Activated naive CD8-positive, alpha-beta T cell treated with anti-CD3 and anti-CD28 coated beads, Interleukin-2, amount 50 U/mL, for 24 hours (primary cell): Measurements from ENCODE around the gene NRCAM.

Source experiments
- ATAC-seq: fragments of 150-1000 bp; cut with Tn5 transposase; one replicate; pipeline ENCODE4 v1.10.0; 2021
- DNase-seq: peaks from one replicate; pipeline ENCODE4 v3.0.0; 2021
- H3K27ac Mint-ChIP-seq: one replicate; pipeline ENCODE4 v1.8.0; 2021; ENCODE audit warnings: mild to moderate bottlenecking, mixed read lengths
- H3K27me3 Mint-ChIP-seq: one replicate; pipeline ENCODE4 v1.8.0; 2021; ENCODE audit warnings: mixed read lengths
- H3K36me3 Mint-ChIP-seq: one replicate; pipeline ENCODE4 v1.8.0; 2021; ENCODE audit warnings: low read depth, mixed read lengths
- H3K4me1 Mint-ChIP-seq: one replicate; pipeline ENCODE4 v1.8.0; 2021; ENCODE audit warnings: mixed read lengths
- H3K4me3 Mint-ChIP-seq: one replicate; pipeline ENCODE4 v1.8.0; 2021; ENCODE audit warnings: mild to moderate bottlenecking, moderate library complexity, mixed read lengths
- H3K9me3 Mint-ChIP-seq: one replicate; pipeline ENCODE4 v1.8.0; 2021; ENCODE audit warnings: mixed read lengths

Gene NRCAM

DNA sequence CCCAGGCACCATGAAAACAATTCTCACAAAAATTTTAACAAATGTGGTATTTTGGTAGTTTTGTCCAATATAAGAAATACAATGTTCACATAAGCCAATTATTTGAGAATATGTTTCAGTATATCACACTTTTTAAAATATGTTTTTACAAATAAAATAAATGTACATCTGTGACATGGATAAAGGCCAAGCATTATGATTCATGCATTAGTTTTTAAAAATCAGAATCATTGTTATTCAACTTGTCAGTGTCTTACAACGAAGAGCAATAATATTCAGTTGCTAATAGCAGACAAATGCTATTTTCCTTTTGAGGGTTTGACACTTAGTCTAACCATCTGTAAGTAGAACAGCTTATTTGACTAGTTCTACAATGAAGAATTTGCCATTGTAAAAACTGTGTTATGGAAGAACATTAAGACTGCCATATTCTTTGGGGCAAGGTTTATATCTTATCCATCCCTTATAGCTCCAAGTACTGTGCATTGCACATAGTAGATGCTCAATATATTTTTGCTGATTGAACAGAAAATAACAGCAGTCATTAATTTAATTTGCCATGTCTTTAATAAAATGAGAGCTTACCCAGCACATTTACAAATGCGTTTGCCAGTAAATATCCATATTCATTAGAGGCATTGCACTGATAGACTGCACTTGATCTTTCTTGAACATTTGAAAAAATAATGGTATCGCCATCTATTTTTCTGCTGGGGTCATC, 258.7 kb downstream of the NRCAM start:
- H3K27me3 Mint-ChIP-seq: no peaks in the 10 kb centered on the region
- H3K9me3 Mint-ChIP-seq: no peaks in the 10 kb centered on the region
- H3K4me3 Mint-ChIP-seq: no peak overlapping the region
- H3K36me3 Mint-ChIP-seq: no peaks in the 10 kb centered on the region
- no peak for ATAC-seq
- H3K27ac Mint-ChIP-seq: no peak overlapping the region
- no peak for DNase-seq
- no peaks in the 10 kb centered on the region for H3K4me1 Mint-ChIP-seq

DNA sequence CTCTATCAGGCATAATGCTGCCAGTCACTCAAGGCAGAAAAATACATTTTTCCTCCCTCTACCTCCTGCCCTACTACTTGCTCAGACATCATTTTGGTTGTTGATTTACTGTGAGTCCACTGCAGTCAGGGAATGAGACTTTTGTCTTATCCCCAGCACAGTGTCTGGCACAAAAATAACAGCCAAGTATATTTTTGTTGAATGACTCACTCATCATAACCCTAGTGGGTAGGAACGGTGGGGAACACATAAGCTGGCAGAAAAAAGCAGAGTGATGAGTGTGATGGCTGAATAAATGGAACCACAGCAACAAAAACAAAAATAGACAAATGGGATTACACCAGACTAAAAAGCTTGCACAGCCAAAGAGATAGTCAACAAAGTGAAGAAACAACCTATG, 260.2 kb downstream of the NRCAM start:
- H3K36me3 Mint-ChIP-seq: no peaks in the 10 kb centered on the region
- H3K4me1 Mint-ChIP-seq: no peaks in the 10 kb centered on the region
- no peak overlapping the region for H3K4me3 Mint-ChIP-seq
- DNase-seq: no peak
- no peak for ATAC-seq
- no peak overlapping the region for H3K27ac Mint-ChIP-seq
- no peaks in the 10 kb centered on the region for H3K27me3 Mint-ChIP-seq
- H3K9me3 Mint-ChIP-seq: no peaks in the 10 kb centered on the region

DNA sequence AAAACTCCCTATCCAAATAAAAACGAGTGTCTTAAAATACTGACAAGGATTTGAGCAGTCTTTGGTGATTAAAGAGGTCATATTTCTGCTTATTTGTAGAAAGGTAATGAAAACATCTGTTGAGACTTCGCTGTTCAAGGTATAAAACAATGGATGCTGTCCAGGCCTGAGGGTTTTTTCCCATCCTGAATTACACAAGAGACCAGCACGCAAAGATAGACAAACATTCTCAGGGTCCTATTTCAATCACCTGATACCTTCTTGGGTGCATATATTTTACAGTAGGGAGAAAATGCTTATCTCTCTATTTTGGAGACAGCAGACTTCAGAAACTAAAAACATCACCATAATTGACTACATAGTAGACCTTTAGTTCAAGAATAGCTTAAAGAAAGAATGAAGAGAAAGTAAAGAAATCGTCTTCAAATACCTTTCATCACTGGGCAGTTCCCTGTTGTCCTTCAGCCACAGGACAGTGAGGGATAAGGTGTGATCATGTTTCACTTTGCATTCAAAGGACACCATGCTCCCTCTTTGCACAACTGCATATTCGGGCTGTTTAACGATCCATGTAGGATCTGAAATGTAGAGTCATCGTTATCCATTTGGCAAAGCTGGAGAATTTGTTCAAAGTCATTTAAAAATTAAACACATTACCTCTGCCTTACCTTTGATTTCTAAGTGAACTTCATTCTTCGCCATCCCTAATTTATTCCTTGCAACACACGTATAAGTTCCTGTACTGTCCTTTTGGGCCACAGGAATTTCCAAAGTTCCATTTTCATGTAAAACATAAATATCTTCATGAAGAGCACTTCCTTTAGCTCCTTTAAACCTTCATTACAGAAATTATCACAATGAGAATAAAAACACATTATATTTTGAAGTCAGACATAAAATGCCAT, 262.4 kb downstream of the NRCAM start:
- Mint-ChIP-seq H3K4me1 (peaks cover 2% of the 10 kb centered on the region), H3K4me3 (no peak overlapping the region), H3K27me3 (no peaks in the 10 kb centered on the region), H3K9me3 (peaks cover 2% of the 10 kb centered on the region), H3K27ac (no peak overlapping the region), H3K36me3 (peaks cover 4% of the 10 kb centered on the region)
- ATAC-seq: no peak
- DNase-seq: no peak

DNA sequence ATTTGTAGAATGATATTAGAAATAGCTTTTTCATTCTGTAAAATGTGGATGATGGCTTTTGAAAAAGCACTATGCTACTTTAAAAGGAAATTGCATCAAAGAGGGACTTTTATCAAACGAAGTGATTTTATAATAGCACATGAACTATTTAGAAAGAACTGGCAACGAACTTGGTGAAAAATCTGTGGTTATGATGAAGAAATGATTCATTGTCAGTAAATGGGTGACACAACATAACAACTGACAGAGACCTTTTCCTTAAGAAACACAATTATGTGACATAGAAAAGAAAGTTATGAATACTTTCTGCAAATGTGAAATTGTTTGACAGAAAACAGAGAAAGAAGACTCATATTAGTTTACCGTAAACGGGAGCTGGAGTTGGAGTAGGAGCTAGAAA, 265.3 kb downstream of the NRCAM start:
- ATAC-seq (no peak), DNase-seq (no peak)
- H3K27ac Mint-ChIP-seq: no peak overlapping the region
- peaks cover 7% of the 10 kb centered on the region for H3K9me3 Mint-ChIP-seq
- peaks cover 2% of the 10 kb centered on the region for H3K4me1 Mint-ChIP-seq
- H3K4me3 Mint-ChIP-seq: no peak overlapping the region
- H3K27me3 Mint-ChIP-seq: no peaks in the 10 kb centered on the region
- H3K36me3 Mint-ChIP-seq: peaks cover 5% of the 10 kb centered on the region

DNA sequence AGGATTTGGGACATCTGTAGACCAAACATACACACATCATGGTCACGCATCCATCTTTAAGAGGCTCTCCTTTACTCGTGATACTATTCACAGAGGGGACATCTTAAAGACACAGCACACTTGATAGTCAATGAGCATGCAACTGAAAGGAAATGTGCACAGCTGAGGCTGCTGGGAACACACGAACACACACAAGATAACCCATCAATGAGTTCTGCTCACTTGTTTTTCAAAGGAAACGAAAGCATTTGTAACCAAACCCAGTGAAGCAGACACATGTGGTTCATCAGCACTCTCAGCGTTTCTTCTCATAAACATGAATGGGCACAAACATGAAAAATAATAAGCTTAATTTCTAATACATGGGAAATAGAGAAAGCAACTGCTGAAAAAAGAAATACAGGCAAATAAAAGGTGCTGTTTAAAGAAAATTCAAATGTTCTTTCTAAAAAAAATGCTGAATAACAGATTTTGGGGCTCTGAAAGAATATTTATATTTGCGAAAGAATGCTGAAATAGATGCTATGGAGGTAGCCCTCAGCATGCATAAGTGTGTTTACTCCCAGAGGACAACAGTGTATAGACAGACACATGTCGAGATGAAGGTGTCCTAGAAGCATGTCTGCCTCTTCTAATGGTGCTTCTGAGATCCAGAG, 266.4 kb downstream of the NRCAM start:
- Mint-ChIP-seq H3K27me3 (no peaks in the 10 kb centered on the region), H3K27ac (no peak overlapping the region), H3K9me3 (peaks cover 7% of the 10 kb centered on the region), H3K4me3 (no peak overlapping the region), H3K4me1 (peaks cover 2% of the 10 kb centered on the region), H3K36me3 (peaks cover 5% of the 10 kb centered on the region)
- ATAC-seq (no peak), DNase-seq (no peak)

DNA sequence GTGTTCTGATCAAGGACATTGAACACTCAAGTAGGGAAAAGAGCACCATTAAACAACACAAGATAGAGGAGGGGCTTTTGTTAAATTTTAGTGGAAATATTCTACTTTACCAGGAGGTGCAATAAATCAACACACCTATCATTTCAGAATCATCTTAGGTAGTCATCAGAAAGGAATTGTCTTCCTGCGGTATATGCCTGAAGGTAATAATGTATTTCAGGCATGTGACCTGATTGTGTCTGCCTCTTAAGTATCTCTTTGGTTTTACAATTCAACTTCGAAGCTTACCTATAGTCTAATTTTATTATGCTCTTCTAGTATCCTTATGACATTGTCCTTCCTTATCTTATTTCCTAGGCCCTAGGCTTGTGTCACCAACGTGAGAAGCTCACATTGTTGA, 267.5 kb downstream of the NRCAM start:
- Mint-ChIP-seq H3K27ac (no peak overlapping the region), H3K4me3 (no peak overlapping the region), H3K4me1 (peaks cover 2% of the 10 kb centered on the region), H3K36me3 (peaks cover 5% of the 10 kb centered on the region), H3K9me3 (peaks cover 7% of the 10 kb centered on the region), H3K27me3 (no peaks in the 10 kb centered on the region)
- no peak for ATAC-seq
- no peak for DNase-seq

DNA sequence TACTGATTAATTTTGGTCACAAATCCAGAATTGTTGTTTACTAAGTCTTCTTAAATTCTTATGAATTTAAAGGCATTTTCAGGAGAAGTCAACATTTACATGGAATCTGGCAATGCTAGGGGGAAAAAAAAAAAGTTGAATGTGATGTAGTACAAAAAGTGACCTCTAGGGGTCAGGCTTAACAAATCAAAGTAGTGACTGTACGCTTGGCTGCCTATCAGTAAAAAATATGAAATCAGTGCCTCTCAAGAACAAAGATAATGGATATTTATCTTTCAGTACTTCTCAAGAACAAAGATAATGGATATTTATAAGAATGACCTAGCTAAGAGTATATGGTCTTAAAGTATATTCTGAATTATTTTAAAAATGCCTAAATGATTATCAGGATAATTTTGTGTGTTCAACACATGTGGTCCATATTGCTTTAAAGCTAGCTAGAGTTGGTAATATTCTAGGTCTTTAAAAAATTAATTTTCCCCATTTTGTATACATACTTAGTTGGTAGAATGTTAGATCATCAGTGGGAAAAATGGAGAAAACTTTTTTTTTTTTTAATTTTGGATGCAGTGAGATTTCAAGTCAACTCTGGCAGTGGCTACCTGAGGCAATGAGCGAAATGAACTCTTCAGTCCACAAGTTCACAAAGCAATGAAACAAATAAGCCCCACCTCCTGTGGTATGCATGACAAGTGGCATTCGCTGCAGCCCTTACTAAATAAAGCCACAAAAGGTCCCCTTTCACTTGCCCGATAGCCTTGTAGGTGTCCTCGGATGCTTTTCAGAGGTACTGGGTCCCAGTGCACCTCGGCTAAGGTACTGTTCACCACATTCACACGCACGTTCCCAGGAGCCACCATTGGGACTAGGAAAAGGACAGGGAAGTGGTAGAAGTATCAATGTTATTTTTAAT, 274.9 kb downstream of the NRCAM start:
- no peaks in the 10 kb centered on the region for H3K4me1 Mint-ChIP-seq
- no peaks in the 10 kb centered on the region for H3K36me3 Mint-ChIP-seq
- no peak for DNase-seq
- no peaks in the 10 kb centered on the region for H3K27me3 Mint-ChIP-seq
- no peak for ATAC-seq
- H3K27ac Mint-ChIP-seq: no peak overlapping the region
- no peaks in the 10 kb centered on the region for H3K9me3 Mint-ChIP-seq
- no peak overlapping the region for H3K4me3 Mint-ChIP-seq

DNA sequence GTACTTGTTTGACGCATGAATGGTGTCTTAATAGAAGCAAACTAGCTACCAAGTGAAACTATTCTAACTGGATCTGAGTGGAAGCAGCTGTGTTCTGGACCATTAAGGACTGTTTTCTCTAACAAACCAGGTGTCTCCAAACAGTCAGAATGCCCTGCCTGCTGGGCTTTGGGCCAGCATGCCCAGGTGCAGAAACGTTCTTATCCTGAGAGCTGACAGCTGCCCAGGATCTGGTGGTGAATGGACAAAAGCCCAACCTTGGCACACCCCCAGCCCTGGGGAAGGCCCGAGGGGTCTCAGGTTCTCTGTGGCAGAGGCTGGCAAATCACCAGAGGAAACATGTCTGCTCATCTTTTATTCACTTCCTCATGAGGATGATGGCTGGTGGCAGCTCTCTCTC, 277.8 kb downstream of the NRCAM start:
- Mint-ChIP-seq H3K27ac (no peak overlapping the region), H3K36me3 (no peaks in the 10 kb centered on the region), H3K9me3 (no peaks in the 10 kb centered on the region), H3K4me1 (no peaks in the 10 kb centered on the region), H3K27me3 (no peaks in the 10 kb centered on the region), H3K4me3 (no peak overlapping the region)
- DNase-seq (no peak), ATAC-seq (no peak)

DNA sequence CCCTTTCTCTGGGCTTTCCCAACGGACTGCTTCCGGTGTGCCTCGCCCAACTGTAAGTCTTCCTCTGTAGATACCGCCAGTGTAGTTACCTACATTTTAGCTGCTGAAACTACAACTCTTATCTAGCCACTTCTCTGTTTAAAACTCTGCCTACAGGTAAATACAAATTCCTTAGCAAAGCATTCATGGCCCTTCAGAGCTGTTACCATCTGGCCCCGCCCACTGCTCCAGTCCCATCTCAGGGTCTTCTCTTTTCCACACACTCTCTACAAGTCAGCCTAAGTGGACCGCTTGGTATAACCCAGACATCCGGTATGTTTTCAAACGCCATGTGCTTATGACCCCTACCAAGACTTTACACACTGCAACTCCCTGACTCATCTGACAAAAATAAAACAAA, 285.1 kb downstream of the NRCAM start:
- no peaks in the 10 kb centered on the region for H3K27me3 Mint-ChIP-seq
- H3K9me3 Mint-ChIP-seq: no peaks in the 10 kb centered on the region
- no peaks in the 10 kb centered on the region for H3K36me3 Mint-ChIP-seq
- no peak overlapping the region for H3K27ac Mint-ChIP-seq
- H3K4me3 Mint-ChIP-seq: no peak overlapping the region
- no peak for ATAC-seq
- no peak for DNase-seq
- no peaks in the 10 kb centered on the region for H3K4me1 Mint-ChIP-seq

DNA sequence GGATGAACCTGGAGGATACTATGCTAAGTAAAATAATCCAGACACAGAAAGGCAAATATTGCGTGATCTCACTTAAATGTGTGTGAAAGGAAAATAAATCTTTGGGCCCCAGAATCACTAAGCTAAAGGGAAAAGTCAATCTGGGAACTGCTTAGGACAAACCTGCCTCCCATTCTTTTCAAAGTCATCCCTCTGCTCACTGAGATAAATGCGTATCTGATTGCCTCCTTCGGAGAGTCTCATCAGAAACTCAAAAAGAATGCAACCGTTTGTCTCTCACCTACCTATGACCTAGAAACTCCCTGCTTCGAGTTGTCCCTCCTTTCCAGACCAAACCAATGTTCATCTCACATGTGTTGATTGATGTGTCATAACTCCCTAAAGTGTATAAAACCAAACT, 286.0 kb downstream of the NRCAM start:
- DNase-seq: no peak
- Mint-ChIP-seq H3K27me3 (no peaks in the 10 kb centered on the region), H3K36me3 (no peaks in the 10 kb centered on the region), H3K4me3 (no peak overlapping the region), H3K9me3 (no peaks in the 10 kb centered on the region), H3K4me1 (no peaks in the 10 kb centered on the region), H3K27ac (no peak overlapping the region)
- no peak for ATAC-seq

DNA sequence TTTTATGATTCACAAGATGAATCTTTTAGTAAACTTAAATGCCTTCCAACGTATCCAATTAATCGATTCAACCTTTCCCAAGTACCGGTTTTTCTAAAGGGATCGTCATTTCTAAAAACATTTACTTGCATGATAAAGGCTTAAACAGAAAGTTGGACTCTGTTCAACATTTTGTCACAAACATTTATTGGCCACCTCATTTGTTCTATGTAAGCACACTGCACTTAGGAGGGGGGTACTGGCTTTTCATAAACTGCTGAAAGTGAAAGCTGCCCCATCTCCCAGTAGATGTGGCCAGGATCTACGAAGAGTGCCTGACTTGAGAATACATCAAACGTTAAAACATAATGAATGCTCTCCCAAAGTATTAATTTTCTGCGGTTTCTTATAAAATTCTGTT, 288.8 kb downstream of the NRCAM start:
- H3K9me3 Mint-ChIP-seq: peaks cover 3% of the 10 kb centered on the region
- H3K27me3 Mint-ChIP-seq: no peaks in the 10 kb centered on the region
- H3K36me3 Mint-ChIP-seq: peaks cover 2% of the 10 kb centered on the region
- ATAC-seq: no peak
- no peak overlapping the region for H3K4me3 Mint-ChIP-seq
- DNase-seq: no peak
- no peaks in the 10 kb centered on the region for H3K4me1 Mint-ChIP-seq
- H3K27ac Mint-ChIP-seq: no peak overlapping the region

DNA sequence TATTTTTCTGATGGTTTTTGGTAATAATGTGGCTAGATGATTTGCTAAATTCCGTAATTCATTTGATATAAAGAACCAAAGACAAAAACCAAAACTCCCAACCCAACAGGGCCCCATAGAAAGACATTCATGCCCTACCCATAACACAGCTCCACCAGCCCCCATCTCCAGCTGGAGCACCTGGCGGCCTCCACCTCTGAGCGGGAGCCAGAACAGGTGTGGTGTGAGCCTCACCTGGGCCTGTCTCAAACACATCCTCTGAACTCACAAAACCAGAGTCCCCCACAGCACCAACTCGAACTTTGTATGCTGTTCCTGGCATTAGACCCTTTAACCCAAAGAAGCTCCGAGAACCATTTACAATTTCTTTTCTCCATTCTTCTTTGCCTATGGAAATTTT, 289.5 kb downstream of the NRCAM start:
- peaks cover 2% of the 10 kb centered on the region for H3K36me3 Mint-ChIP-seq
- H3K4me3 Mint-ChIP-seq: no peak overlapping the region
- DNase-seq (no peak), ATAC-seq (no peak)
- no peak overlapping the region for H3K27ac Mint-ChIP-seq
- no peaks in the 10 kb centered on the region for H3K27me3 Mint-ChIP-seq
- H3K9me3 Mint-ChIP-seq: peaks cover 3% of the 10 kb centered on the region
- H3K4me1 Mint-ChIP-seq: no peaks in the 10 kb centered on the region

DNA sequence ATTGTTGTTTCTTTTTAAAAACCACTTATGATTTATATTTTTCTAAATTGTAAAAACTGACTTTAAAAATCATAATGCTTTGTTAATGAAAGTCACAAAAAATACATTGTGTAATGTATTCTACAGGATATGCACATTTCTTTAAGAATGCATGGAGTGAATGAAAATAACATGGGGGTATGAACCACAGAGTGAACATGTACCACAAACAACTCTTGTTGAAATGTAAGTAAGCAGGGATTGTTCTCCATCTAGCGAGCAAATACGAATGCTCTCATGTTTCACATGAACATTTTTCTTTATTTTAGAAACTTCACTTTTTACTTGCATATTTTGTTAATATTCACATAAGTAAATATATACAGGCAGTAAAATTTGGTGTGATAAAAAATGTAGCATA, 290.5 kb downstream of the NRCAM start:
- ATAC-seq: no peak
- peaks cover 3% of the 10 kb centered on the region for H3K9me3 Mint-ChIP-seq
- no peak overlapping the region for H3K27ac Mint-ChIP-seq
- DNase-seq: no peak
- H3K27me3 Mint-ChIP-seq: peaks cover 2% of the 10 kb centered on the region
- H3K4me3 Mint-ChIP-seq: no peak overlapping the region
- no peaks in the 10 kb centered on the region for H3K4me1 Mint-ChIP-seq
- H3K36me3 Mint-ChIP-seq: peaks cover 2% of the 10 kb centered on the region

DNA sequence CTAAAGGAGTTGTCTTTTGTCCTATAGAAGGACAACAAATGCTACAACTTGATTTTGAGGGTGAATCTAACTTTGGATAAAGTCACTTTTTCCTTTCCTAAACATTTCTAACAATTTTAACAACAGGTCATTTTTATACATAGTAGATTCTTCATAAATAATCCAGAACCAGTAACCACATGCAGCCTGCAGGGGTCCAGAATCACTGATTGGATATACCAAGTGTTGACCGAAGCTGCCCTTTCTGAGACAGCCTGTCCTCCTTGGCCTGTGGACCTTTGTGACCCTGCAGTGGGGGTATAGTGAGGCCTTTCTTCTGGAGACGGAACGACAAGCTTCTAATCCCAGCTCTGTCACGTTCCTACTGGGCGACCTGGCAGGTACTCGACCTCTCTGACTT, 291.3 kb downstream of the NRCAM start:
- H3K27me3 Mint-ChIP-seq: peaks cover 2% of the 10 kb centered on the region
- H3K27ac Mint-ChIP-seq: no peak overlapping the region
- ATAC-seq (no peak), DNase-seq (no peak)
- H3K9me3 Mint-ChIP-seq: peaks cover 3% of the 10 kb centered on the region
- H3K4me1 Mint-ChIP-seq: no peaks in the 10 kb centered on the region
- H3K36me3 Mint-ChIP-seq: peaks cover 2% of the 10 kb centered on the region
- no peak overlapping the region for H3K4me3 Mint-ChIP-seq
